NCI-H1694 treated with DMSO at 0.1 percent for 48 hours (cell line): ENCODE measurements around the gene SCEL.
"Not testable (repeated sequence)": the region's sequence is repeated elsewhere in the genome, so short reads cannot be mapped to it uniquely, and the experiment has no call there.

ENCODE experiments used
- DNase-seq: peaks from one replicate; lab custom pipeline; 2025; lab: John Stamatoyannopoulos, UW

The SCEL gene

GRCh38 chr13:77535448-77535847 is at the start of gene SCEL:
SCEL (plus strand) TSS chr13:77535706; CDS start chr13:77555876, 20,170 bp downstream.
- no peak for DNase-seq

GRCh38 chr13:77489566-77490337 is 45.8 kb upstream of the SCEL start:
- DNase-seq: no peak

- DNase-seq: peak; percentile 48
Observed at GRCh38 chr13:77492982-77493381, 42.5 kb upstream of the SCEL start.

GRCh38 chr13:77494226-77494625 is 41.3 kb upstream of the SCEL start:
- DNase-seq: no peak

GRCh38 chr13:77497350-77497749 is 38.2 kb upstream of the SCEL start:
- no peak for DNase-seq

- DNase-seq: no peak
Observed at GRCh38 chr13:77497835-77498234, 37.7 kb upstream of the SCEL start.

GRCh38 chr13:77502104-77502720 is 33.3 kb upstream of the SCEL start:
- DNase-seq: no peak

GRCh38 chr13:77503398-77503797 is 32.1 kb upstream of the SCEL start:
- no peak for DNase-seq

- DNase-seq: peak; percentile 31
Observed at GRCh38 chr13:77506874-77507273, 28.6 kb upstream of the SCEL start.

- no peak for DNase-seq
Observed at GRCh38 chr13:77507931-77508776, 27.4 kb upstream of the SCEL start.

GRCh38 chr13:77508959-77509620 is 26.4 kb upstream of the SCEL start:
- no peak for DNase-seq

- DNase-seq: no peak
Observed at GRCh38 chr13:77510156-77510555, 25.4 kb upstream of the SCEL start.

- peak; percentile 56 for DNase-seq
Observed at GRCh38 chr13:77511552-77511951, 24.0 kb upstream of the SCEL start.

- DNase-seq: no peak
Observed at GRCh38 chr13:77513719-77514335, 21.7 kb upstream of the SCEL start.

GRCh38 chr13:77514336-77514726 is 21.2 kb upstream of the SCEL start:
- DNase-seq: no peak

GRCh38 chr13:77515785-77516184 is 19.7 kb upstream of the SCEL start:
- no peak for DNase-seq

GRCh38 chr13:77516342-77516789 is 19.1 kb upstream of the SCEL start:
- no peak for DNase-seq

GRCh38 chr13:77518266-77518665 is 17.2 kb upstream of the SCEL start:
- DNase-seq: no peak

GRCh38 chr13:77519396-77519795 is 16.1 kb upstream of the SCEL start:
- DNase-seq: not testable (repeated sequence)

GRCh38 chr13:77519808-77520207 is 15.7 kb upstream of the SCEL start:
- no peak for DNase-seq

GRCh38 chr13:77521194-77521593 is 14.3 kb upstream of the SCEL start:
- DNase-seq: no peak
